Astrocyte (in vitro differentiated cells and primary cell): ENCODE results near the gene RBP3. TPM values are rescaled to one million over a fixed set of nuclear protein-coding genes. Genes with fewer than 3 reads are reported as not detected.

ENCODE experiments used
- DNase-seq: peaks from one replicate; pipeline ENCODE4 v3.0.0-alpha.2; 2010; ENCODE audit warnings: low read depth
- FAIRE-seq: peaks from 2 replicates; lab custom pipeline; 2011; peaks lifted over from hg19 to GRCh38; lab: Jason Lieb, UNC
- H2AFZ ChIP-seq: 2 replicates; pipeline ENCODE4 v1.6.0; 2012; ENCODE audit warnings: low read depth, low read length, inconsistent platforms
- H3K27ac ChIP-seq: 2 replicates; pipeline ENCODE4 v1.5.1; 2011; ENCODE audit warnings: low read depth, low read length, inconsistent platforms
- H3K27me3 ChIP-seq: 2 replicates; pipeline ENCODE4 v1.6.0; 2011; ENCODE audit warnings: low read length, inconsistent platforms; ENCODE audit not compliant: insufficient read depth
- H3K36me3 ChIP-seq: 2 replicates; pipeline ENCODE4 v1.5.1; 2011; ENCODE audit warnings: low read length, inconsistent platforms; ENCODE audit not compliant: insufficient read depth
- H3K4me1 ChIP-seq: 2 replicates; pipeline ENCODE4 v1.5.1; 2011; ENCODE audit warnings: low read length, inconsistent platforms; ENCODE audit not compliant: insufficient read depth
- H3K4me2 ChIP-seq: 2 replicates; pipeline ENCODE4 v1.6.0; 2012; ENCODE audit warnings: low read length, inconsistent platforms
- H3K4me3 ChIP-seq: 2 replicates; pipeline ENCODE4 v1.5.1; 2011; ENCODE audit warnings: low read depth, mild to moderate bottlenecking, low read length, inconsistent platforms; ENCODE audit not compliant: insufficient read depth
- H3K79me2 ChIP-seq: 2 replicates; pipeline ENCODE4 v1.6.0; 2012; ENCODE audit warnings: mild to moderate bottlenecking, low read length, inconsistent platforms; ENCODE audit not compliant: insufficient read depth
- H3K9ac ChIP-seq: 2 replicates; pipeline ENCODE4 v1.6.0; 2012; ENCODE audit warnings: mild to moderate bottlenecking, low read length, inconsistent platforms
- H3K9me3 ChIP-seq: 2 replicates; pipeline ENCODE4 v1.5.1; 2012; ENCODE audit warnings: low read depth, mild to moderate bottlenecking, low read length, inconsistent platforms; ENCODE audit not compliant: insufficient read depth
- H4K20me1 ChIP-seq: 2 replicates; pipeline ENCODE4 v1.6.0; 2012; ENCODE audit warnings: low read length, inconsistent platforms; ENCODE audit not compliant: insufficient read depth
- H3K27ac Mint-ChIP-seq: one replicate; pipeline ENCODE4 v1.8.0; 2021; ENCODE audit warnings: mild to moderate bottlenecking, mixed read lengths; ENCODE audit not compliant: unreplicated experiment
- H3K27me3 Mint-ChIP-seq: one replicate; pipeline ENCODE4 v1.8.0; 2021; ENCODE audit warnings: low read depth, mixed read lengths; ENCODE audit not compliant: unreplicated experiment
- H3K36me3 Mint-ChIP-seq: one replicate; pipeline ENCODE4 v1.8.0; 2021; ENCODE audit warnings: low read depth, mixed read lengths; ENCODE audit not compliant: unreplicated experiment
- H3K4me1 Mint-ChIP-seq: one replicate; pipeline ENCODE4 v1.8.0; 2021; ENCODE audit warnings: low read depth, mixed read lengths; ENCODE audit not compliant: unreplicated experiment
- H3K4me3 Mint-ChIP-seq: one replicate; pipeline ENCODE4 v1.8.0; 2021; ENCODE audit warnings: mild to moderate bottlenecking, moderate library complexity, mixed read lengths; ENCODE audit not compliant: unreplicated experiment
- H3K9me3 Mint-ChIP-seq: one replicate; pipeline ENCODE4 v1.8.0; 2021; ENCODE audit warnings: mild to moderate bottlenecking, mixed read lengths; ENCODE audit not compliant: unreplicated experiment
- CTCF ChIP-seq: IDR thresholded peaks from 2 replicates; pipeline ENCODE4 v1.5.1; 2011; ENCODE audit warnings: low read depth, mild to moderate bottlenecking, inconsistent platforms, low read length, moderate library complexity; ENCODE audit not compliant: insufficient read depth
- EZH2 ChIP-seq: IDR thresholded peaks from 2 replicates; pipeline ENCODE4 v1.6.1; 2012; ENCODE audit warnings: mild to moderate bottlenecking, low read length, inconsistent platforms; ENCODE audit not compliant: insufficient read depth
- total RNA-seq: library from RNA; stranded (reverse); gene quantifications from 2 replicates; pipeline ENCODE4 v1.2.1, GENCODE V29; 2021

The RBP3 gene
- total RNA-seq, 1 donor from 2014 or later, result not detected

GRCh38 chr10:47299611-47300428, 48.3 kb upstream of the RBP3 start, which contains the start of gene GDF10:
GDF10 (plus strand) TSS chr10:47300197; CDS start chr10:47300652, 455 bp downstream.
- H3K9me3 ChIP-seq, result no peaks in the 10 kb centered on the region
- Mint-ChIP-seq H3K9me3 (no peaks in the 10 kb centered on the region), H3K4me1 (peaks cover 2% of the 10 kb centered on the region), H3K27me3 (peaks cover 78% of the 10 kb centered on the region), H3K4me3 (peak within 1 kb of the TSS; percentile 78), H3K36me3 (no peaks in the 10 kb centered on the region), H3K27ac (no peak within 1 kb of the TSS)
- peak; percentile 10 for TF ChIP-seq EZH2
- TF ChIP-seq CTCF, result no peak
- H3K4me1 ChIP-seq, result peaks cover 2% of the 10 kb centered on the region
- H3K27me3 ChIP-seq, result peaks cover 40% of the 10 kb centered on the region
- no peaks in the 10 kb centered on the region for H3K79me2 ChIP-seq
- no peak within 1 kb of the TSS for H3K9ac ChIP-seq
- peak within 1 kb of the TSS; percentile 79 for H3K4me2 ChIP-seq
- no peaks in the 10 kb centered on the region for H4K20me1 ChIP-seq
- peak within 1 kb of the TSS; percentile 52 for H2AFZ ChIP-seq
- FAIRE-seq (no peak), DNase-seq (no peak)
- H3K4me3 ChIP-seq, result peak within 1 kb of the TSS; percentile 37
- no peak within 1 kb of the TSS for H3K27ac ChIP-seq
- no peaks in the 10 kb centered on the region for H3K36me3 ChIP-seq

- Histone ChIP-seq H3K27me3 (peaks cover 40% of the 10 kb centered on the region), H3K4me2 (peak overlapping the region; percentile 79), H3K4me3 (peak overlapping the region; percentile 37), H3K9me3 (no peaks in the 10 kb centered on the region), H4K20me1 (no peaks in the 10 kb centered on the region), H3K36me3 (no peaks in the 10 kb centered on the region), H3K4me1 (peaks cover 2% of the 10 kb centered on the region), H3K79me2 (no peaks in the 10 kb centered on the region), H3K27ac (no peak overlapping the region), H2AFZ (peak overlapping the region; percentile 52), H3K9ac (no peak overlapping the region)
- no peak for TF ChIP-seq CTCF
- peak; percentile 22 for TF ChIP-seq EZH2
- DNase-seq, result no peak
- Mint-ChIP-seq H3K27ac (no peak overlapping the region), H3K9me3 (no peaks in the 10 kb centered on the region), H3K4me1 (peaks cover 2% of the 10 kb centered on the region), H3K4me3 (peak overlapping the region; percentile 78), H3K27me3 (peaks cover 77% of the 10 kb centered on the region), H3K36me3 (no peaks in the 10 kb centered on the region)
- FAIRE-seq, result no peak
Observed at GRCh38 chr10:47300429-47300931, 47.7 kb upstream of the RBP3 start.
